Omental fat pad (tissue), 4 donors: ENCODE measurements around the gene PACS2. TPM values are rescaled to one million over a fixed set of nuclear protein-coding genes. Genes with fewer than 3 reads are reported as not detected.

Source experiments
- ATAC-seq: fragments of 150-250 bp; one replicate; pipeline ENCODE4 v1.9.1; 2016; ENCODE audit warnings: mild to moderate bottlenecking, moderate library complexity; ENCODE audit not compliant: low FRiP score
- DNase-seq: peaks from one replicate; pipeline ENCODE4 v3.0.0-alpha.2; 2019; ENCODE audit warnings: low spot score
- total RNA-seq, 4 donors: library from RNA; depleted of rRNA; stranded (reverse); fragments of >200 nt; gene quantifications; one replicate each; pipeline ENCODE4 v1.1.0, GENCODE V29; 2016
- TF ChIP-seq, protein P1 (sequence below), 3 donors: fragments of 450-650 bp; IDR thresholded peaks; one replicate each; pipeline ENCODE4 v1.5.1; 2016 to 2017; ENCODE audit warnings: antibody characterized with exemption in 3 of 3, mild to moderate bottlenecking in 3 of 3, moderate library complexity in 2 of 3

PACS2 gene
- total RNA-seq, 4 donors from 2014 or later: 47.5 to 78.5 (median 68.9) TPM

DNA sequence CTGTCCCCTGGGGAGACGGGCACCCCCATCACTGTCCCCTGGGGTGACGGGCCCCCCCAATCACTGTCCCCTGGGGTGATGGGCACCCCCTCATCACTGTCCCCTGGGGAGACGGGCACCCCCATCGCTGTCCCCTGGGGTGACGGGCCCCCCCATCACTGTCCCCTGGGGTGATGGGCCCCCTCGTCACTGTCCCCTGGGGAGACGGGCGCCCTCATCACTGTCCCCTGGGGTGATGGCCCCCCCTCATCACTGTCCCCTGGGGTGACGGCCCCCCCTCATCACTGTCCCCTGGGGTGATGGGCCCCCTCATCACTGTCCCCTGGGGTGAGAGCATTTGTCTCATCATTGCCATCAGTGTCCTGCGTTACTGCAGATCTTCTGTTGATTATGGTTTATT lies 38.6 kb downstream of the PACS2 start:
- TF ChIP-seq, protein P1, sequence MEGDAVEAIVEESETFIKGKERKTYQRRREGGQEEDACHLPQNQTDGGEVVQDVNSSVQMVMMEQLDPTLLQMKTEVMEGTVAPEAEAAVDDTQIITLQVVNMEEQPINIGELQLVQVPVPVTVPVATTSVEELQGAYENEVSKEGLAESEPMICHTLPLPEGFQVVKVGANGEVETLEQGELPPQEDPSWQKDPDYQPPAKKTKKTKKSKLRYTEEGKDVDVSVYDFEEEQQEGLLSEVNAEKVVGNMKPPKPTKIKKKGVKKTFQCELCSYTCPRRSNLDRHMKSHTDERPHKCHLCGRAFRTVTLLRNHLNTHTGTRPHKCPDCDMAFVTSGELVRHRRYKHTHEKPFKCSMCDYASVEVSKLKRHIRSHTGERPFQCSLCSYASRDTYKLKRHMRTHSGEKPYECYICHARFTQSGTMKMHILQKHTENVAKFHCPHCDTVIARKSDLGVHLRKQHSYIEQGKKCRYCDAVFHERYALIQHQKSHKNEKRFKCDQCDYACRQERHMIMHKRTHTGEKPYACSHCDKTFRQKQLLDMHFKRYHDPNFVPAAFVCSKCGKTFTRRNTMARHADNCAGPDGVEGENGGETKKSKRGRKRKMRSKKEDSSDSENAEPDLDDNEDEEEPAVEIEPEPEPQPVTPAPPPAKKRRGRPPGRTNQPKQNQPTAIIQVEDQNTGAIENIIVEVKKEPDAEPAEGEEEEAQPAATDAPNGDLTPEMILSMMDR (IDR thresholded peaks at IDR 0.05): no peak
- DNase-seq (no peak), ATAC-seq (no peak)

DNA sequence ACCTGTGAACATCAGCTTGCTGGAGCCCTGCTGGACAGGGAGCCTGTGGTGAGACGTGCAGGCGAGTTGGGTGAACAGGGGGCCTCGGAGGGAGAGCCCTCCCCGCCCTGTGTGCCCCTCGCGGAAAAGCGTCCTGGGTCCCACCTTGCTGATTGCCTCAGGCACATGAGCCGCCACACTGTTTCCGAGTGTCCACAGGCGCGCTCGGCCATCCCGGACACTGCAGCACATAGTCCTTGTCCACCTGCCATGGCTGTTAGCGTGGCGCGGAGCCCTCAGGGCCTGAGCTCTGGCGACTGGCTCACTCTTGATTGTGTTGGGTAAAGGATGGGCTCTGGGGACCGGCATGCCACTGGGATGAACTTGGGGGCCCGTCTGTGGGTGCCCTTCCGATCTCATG lies 40.0 kb downstream of the PACS2 start:
- DNase-seq: no peak
- ATAC-seq: no peak
- TF ChIP-seq, protein P1 (IDR thresholded peaks at IDR 0.05): no peak

DNA sequence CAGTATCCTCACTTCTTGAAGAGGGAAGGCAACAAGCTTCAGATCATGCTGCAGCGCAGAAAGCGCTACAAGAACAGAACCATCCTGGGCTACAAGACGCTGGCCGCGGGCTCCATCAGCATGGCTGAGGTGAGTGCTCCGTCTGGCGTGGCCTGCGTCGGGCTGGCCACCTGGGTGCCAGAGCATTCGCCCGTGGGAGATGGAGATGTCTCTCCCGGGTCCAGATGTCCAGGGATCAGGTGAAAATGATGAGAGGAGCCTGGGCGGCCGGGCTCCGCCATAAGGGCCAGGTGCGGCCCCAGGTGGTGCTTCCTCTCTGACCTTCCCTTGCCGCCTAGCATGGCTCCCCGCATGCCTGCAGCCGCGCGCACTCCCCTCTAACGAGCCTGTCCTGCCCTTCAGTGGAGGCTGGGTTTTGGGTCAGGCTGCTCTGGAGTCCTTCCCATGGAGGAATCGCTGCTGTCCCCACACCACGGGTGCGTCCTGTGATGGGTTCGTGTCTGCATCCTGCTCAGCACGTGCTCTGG lies 40.6 kb downstream of the PACS2 start:
- TF ChIP-seq, protein P1 (IDR thresholded peaks at IDR 0.05): no peak
- DNase-seq: no peak

DNA sequence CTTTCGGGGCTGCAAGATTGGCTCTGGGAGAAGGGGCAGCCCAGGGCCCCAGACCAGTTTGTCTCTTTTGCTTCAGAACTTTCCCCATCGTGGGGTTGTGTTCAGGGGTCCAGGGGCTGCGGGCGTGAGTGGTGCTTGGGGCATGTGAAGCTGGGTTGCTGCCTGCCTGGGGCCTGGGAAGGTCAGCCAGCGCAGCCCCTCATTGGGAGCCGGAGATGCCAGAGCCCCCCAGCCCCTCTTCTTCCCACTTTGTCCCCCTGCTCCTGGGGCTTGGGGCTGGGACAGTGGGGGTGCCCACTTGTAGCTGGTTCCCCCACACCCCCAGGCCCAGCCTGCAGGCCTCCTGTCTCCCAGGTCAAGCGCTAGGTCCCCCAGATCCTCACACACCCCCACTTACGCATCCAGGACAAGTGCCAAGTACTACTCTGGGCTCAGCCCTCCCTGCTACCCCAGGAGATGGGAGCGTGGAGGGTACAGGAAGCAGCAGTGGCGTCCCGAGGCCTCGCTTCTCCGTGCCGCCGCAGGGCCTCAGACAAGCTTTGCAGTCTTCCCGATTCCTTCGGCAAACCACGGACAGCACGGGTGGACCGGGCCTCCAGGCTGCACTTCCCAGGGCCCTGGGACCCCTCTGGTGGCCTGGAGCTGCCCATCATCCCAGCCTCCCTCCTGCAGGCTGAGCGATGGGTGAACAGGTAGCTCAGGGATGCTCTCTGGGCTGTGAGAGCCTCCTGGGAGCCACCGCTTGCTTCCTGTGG lies 41.5 kb downstream of the PACS2 start:
- ATAC-seq: no peak
- TF ChIP-seq, protein P1 (IDR thresholded peaks at IDR 0.05): no peak
- no peak for DNase-seq

More for the DNA sequence above, 40.6 kb downstream of the PACS2 start:
- no peak for ATAC-seq

DNA sequence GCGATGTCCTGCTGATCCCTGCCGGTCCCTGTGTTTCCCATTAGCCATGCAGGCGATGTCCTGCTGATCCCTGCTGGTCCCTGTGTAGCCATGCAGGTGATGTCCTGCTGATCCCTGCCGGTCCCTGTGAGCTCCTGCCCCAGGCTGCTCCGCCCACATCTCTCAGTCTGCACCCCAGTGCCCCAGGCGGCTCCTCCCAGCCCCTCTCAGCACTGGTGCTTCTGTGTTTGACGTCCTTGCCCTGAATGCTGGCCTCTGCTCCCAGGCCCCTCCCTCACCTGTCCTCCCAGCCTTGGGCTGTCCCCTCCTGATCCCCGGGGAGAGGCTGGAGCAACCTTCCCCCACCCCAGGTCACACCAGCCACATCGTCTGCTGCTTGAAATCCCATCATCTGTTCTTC lies 42.4 kb downstream of the PACS2 start:
- TF ChIP-seq, protein P1 (IDR thresholded peaks at IDR 0.05): no peak
- no peak for ATAC-seq
- DNase-seq: no peak

DNA sequence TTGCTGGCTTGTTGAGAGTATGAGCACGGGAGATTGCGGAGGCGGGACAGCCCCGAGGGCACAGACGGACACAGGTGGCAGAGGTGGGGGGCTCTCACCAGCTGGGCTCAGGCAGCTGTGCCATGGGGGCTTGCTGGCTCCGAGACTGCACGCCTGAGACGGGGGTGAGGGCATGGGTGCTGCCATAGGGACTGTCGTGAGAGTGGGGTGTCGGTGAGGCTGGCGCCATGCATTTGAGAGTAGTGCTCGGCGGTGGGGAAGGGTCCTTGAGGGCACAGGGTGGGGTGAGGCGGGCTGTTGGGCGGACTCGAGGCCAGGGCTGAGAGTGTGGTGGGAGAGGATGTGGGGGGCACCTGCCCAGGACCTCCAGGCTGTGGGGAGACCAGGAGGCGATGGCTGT lies 43.1 kb downstream of the PACS2 start:
- DNase-seq (no peak), ATAC-seq (no peak)
- TF ChIP-seq, protein P1 (IDR thresholded peaks at IDR 0.05): no peak
